ENCODE results near the gene NELL2.

NELL2 gene

GRCh38 chr12:44526655-44527182 lies 349.4 kb downstream of the NELL2 start:
- ATAC-seq: no peak

More at GRCh38 chr12:44526655-44527182, 349.4 kb downstream of the NELL2 start:
- no peak for TF ChIP-seq CREB5 (CRISPR knock-in tag; IDR thresholded peaks at IDR 0.05; ENCODE audit: low read depth)
- no peak for TF ChIP-seq OSR1 (CRISPR knock-in tag; IDR thresholded peaks at IDR 0.05)
- TF ChIP-seq POU6F1 (CRISPR knock-in tag; IDR thresholded peaks at IDR 0.05; ENCODE audit: borderline replicate concordance, low read depth): no peak
- no peak for TF ChIP-seq ZC3H10 (CRISPR knock-in tag; IDR thresholded peaks at IDR 0.05)
- no peak for TF ChIP-seq ISL1 (CRISPR knock-in tag; IDR thresholded peaks at IDR 0.05)
- TF ChIP-seq TCF4 (CRISPR knock-in tag; IDR thresholded peaks at IDR 0.05; ENCODE audit: borderline replicate concordance): no peak
- no peak for TF ChIP-seq ZNF70 (CRISPR knock-in tag; IDR thresholded peaks at IDR 0.05)
- no peak for TF ChIP-seq BACH2 (CRISPR knock-in tag; IDR thresholded peaks at IDR 0.05; ENCODE audit: borderline replicate concordance)
- TF ChIP-seq CSRNP3 (CRISPR knock-in tag; IDR thresholded peaks at IDR 0.05): no peak
- no peak for TF ChIP-seq RARB (CRISPR knock-in tag; IDR thresholded peaks at IDR 0.05)
- no peak for TF ChIP-seq GLIS3 (CRISPR knock-in tag; IDR thresholded peaks at IDR 0.05)
- TF ChIP-seq ZFP30 (CRISPR knock-in tag; IDR thresholded peaks at IDR 0.05): no peak
- no peak for TF ChIP-seq ZFP3 (CRISPR knock-in tag; IDR thresholded peaks at IDR 0.05)
- TF ChIP-seq SNAI2 (CRISPR knock-in tag; IDR thresholded peaks at IDR 0.05): no peak
- TF ChIP-seq CSDC2 (CRISPR knock-in tag; IDR thresholded peaks at IDR 0.05): no peak
- no peak for TF ChIP-seq ESRRG (CRISPR knock-in tag; IDR thresholded peaks at IDR 0.05)
- no peak for TF ChIP-seq TSHZ2 (CRISPR knock-in tag; IDR thresholded peaks at IDR 0.05)
- TF ChIP-seq ARNTL (CRISPR knock-in tag; IDR thresholded peaks at IDR 0.05; ENCODE audit: borderline replicate concordance, low read depth): no peak
- no peak for TF ChIP-seq PATZ1 (CRISPR knock-in tag; IDR thresholded peaks at IDR 0.05; ENCODE audit: borderline replicate concordance)

Data from SK-N-SH treated with all-trans-retinoic acid at 6 μM for 48 hours (cell line).